OCI-LY7 (cell line): ENCODE data around the gene CFAP100. TPM values are rescaled to one million over a fixed set of nuclear protein-coding genes. Genes with fewer than 3 reads are reported as not detected.

Experiments
- BruUV-seq: library from RNA; stranded (reverse); fragments of 400-500 nt; replicated peaks from 2 replicates; lab custom pipeline; 2021; lab: Mats Ljungman, UMichigan
- CTCF ChIA-PET: fragments of 300-600 bp; sonication (Branson Sonifier 250); formaldehyde crosslinking; loops from one replicate; lab custom pipeline; 2022; ENCODE audit warnings: antibody characterized with exemption; ENCODE audit not compliant: unreplicated experiment; lab: Charles Lee
- POLR2A ChIA-PET: fragments of 300-600 bp; sonication (Branson Sonifier 250); formaldehyde crosslinking; loops from one replicate; lab custom pipeline; 2022; ENCODE audit warnings: antibody characterized with exemption; lab: Charles Lee
- DNase-seq: peaks from one replicate; pipeline ENCODE4 v3.0.0-alpha.2; 2015; ENCODE audit warnings: low spot score
- H2AFZ ChIP-seq: fragments of 200-600 bp; sonication (generic), shearing (Covaris generic); 2 replicates; pipeline ENCODE4 v1.6.1; 2014; ENCODE audit warnings: mild to moderate bottlenecking, antibody characterized with exemption, low read length, moderate library complexity
- H3K27ac ChIP-seq: fragments of 200-600 bp; sonication (generic); 2 replicates; pipeline ENCODE4 v1.5.1; 2014; ENCODE audit warnings: mixed run types, low read depth, mild to moderate bottlenecking, moderate library complexity, low read length, inconsistent platforms; ENCODE audit not compliant: poor library complexity, severe bottlenecking
- H3K36me3 ChIP-seq: fragments of 200-600 bp; sonication (generic); 2 replicates; pipeline ENCODE4 v1.6.1; 2014; ENCODE audit warnings: mild to moderate bottlenecking, antibody characterized with exemption, low read length, moderate library complexity, mixed read lengths; ENCODE audit not compliant: insufficient read depth
- H3K4me1 ChIP-seq: fragments of 200-600 bp; sonication (generic); 2 replicates; pipeline ENCODE4 v1.5.1; 2014; ENCODE audit warnings: mild to moderate bottlenecking, low read length; ENCODE audit not compliant: insufficient read depth, poor library complexity, severe bottlenecking
- H3K4me2 ChIP-seq: fragments of 200-600 bp; sonication (generic); 2 replicates; pipeline ENCODE4 v1.6.1; 2014; ENCODE audit warnings: mild to moderate bottlenecking, low read length
- H3K4me3 ChIP-seq: fragments of 200-600 bp; sonication (generic); 2 replicates; pipeline ENCODE4 v1.5.1; 2014; ENCODE audit warnings: mild to moderate bottlenecking, low read depth, low read length; ENCODE audit not compliant: poor library complexity, severe bottlenecking
- H3K79me2 ChIP-seq: fragments of 200-600 bp; sonication (generic); 2 replicates; pipeline ENCODE4 v1.6.1; 2016; ENCODE audit warnings: low read depth, mild to moderate bottlenecking, low read length, moderate library complexity, mixed read lengths; ENCODE audit not compliant: insufficient read depth
- H3K9me2 ChIP-seq: fragments of 200-600 bp; sonication (generic); 2 replicates; pipeline ENCODE4 v1.6.1; 2016; ENCODE audit warnings: mild to moderate bottlenecking, low read length, mixed read lengths; ENCODE audit not compliant: insufficient read depth
- H3K9me3 ChIP-seq: fragments of 200-600 bp; sonication (generic); 2 replicates; pipeline ENCODE4 v1.6.1; 2014; ENCODE audit warnings: mild to moderate bottlenecking, mixed run types, low read length, mixed read lengths
- H4K20me1 ChIP-seq: fragments of 200-600 bp; sonication (generic); 2 replicates; pipeline ENCODE4 v1.6.1; 2014; ENCODE audit warnings: mild to moderate bottlenecking, antibody characterized with exemption, low read length, moderate library complexity, mixed read lengths; ENCODE audit not compliant: insufficient read depth
- CTCF ChIP-seq: fragments of 200-600 bp; sonication (generic); conservative IDR thresholded peaks from 2 replicates; pipeline ENCODE4 v1.5.1; 2014; ENCODE audit warnings: mild to moderate bottlenecking, antibody characterized with exemption, low read length, moderate library complexity, mixed read lengths
- EZH2phosphoT487 ChIP-seq: fragments of 200-600 bp; sonication (generic); IDR thresholded peaks from 2 replicates; pipeline ENCODE4 v1.6.1; 2018; ENCODE audit warnings: low read depth, borderline replicate concordance, mild to moderate bottlenecking, mixed run types, antibody characterized with exemption, low read length, moderate library complexity, mixed read lengths
- intact Hi-C: fragments of 100-400 bp; cut with micrococcal nuclease; formaldehyde crosslinking; loops from one replicate; pipeline ENCODE4 v1.10.0; 2022; ENCODE audit not compliant: unreplicated experiment
- total RNA-seq, 2 experiments: library from RNA; depleted of rRNA in 1 of 2; stranded (reverse); fragments of >200 nt in 1 of 2; shearing (Covaris generic) in 1 of 2; gene quantifications; 2 replicates each; pipeline ENCODE4 v1.2.3, GENCODE V29; 2014 to 2022

Gene CFAP100
- total RNA-seq, 2 experiments from 2014 or later: not detected

DNA sequence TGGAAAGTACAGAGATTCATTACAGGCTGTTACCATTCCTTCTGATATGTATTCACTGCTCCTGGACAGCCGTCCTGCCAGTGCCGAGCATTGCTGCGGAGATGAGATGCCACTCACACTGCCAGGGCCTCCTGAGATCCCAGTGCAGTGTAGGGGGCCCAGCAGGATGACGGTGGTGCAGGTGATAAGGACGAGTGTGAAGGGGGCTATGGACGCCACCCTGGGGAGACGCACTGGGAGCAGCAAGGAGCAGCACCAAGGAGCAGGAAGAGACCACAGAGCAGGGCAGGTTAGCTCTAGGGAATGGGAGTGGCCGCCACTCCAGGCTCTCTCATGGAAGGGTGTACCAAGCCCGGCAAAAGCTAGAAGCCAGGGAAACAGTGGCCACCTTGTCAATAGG is 33.5 kb upstream of the CFAP100 start:
- CTCF ChIA-PET: no interaction called here
- POLR2A ChIA-PET: no interaction called here
- no peak for DNase-seq
- intact Hi-C loops: no loop called here
- TF ChIP-seq CTCF (no peak), EZH2phosphoT487 (no peak)
- H3K27ac ChIP-seq: no peak overlapping the region
- no peaks in the 10 kb centered on the region for H3K36me3 ChIP-seq
- peaks cover 51% of the 10 kb centered on the region for H3K4me1 ChIP-seq
- no peak overlapping the region for H2AFZ ChIP-seq
- no peak overlapping the region for H3K4me2 ChIP-seq
- no peak overlapping the region for H3K4me3 ChIP-seq
- no peaks in the 10 kb centered on the region for H3K79me2 ChIP-seq
- BruUV-seq: no TSS peak
- H3K9me2 ChIP-seq: no peaks in the 10 kb centered on the region
- no peaks in the 10 kb centered on the region for H4K20me1 ChIP-seq
- no peaks in the 10 kb centered on the region for H3K9me3 ChIP-seq

GRCh38 chr3:126364130-126364695 is 30.5 kb upstream of the CFAP100 start:
- no peak for DNase-seq

More at GRCh38 chr3:126364130-126364695, 30.5 kb upstream of the CFAP100 start:
- TF ChIP-seq EZH2phosphoT487: no peak
- TF ChIP-seq CTCF: no peak
- no TSS peak for BruUV-seq
- H2AFZ ChIP-seq: no peak overlapping the region
- H3K27ac ChIP-seq: peak overlapping the region; percentile 39
- H3K36me3 ChIP-seq: no peaks in the 10 kb centered on the region
- no peaks in the 10 kb centered on the region for H3K79me2 ChIP-seq
- H3K4me3 ChIP-seq: no peak overlapping the region
- ChIA-PET CTCF (interaction anchor here (0.5 kb wide), 1 partner anchor 25 kb away, joined by 3 read pairs; no protein-coding TSS in a partner anchor), POLR2A (interaction anchor here (1.1 to 1.4 kb wide), 3 partner anchors 14 to 107 kb away, joined by 3 to 4 read pairs (median 3); no protein-coding TSS in a partner anchor)
- H3K4me2 ChIP-seq: no peak overlapping the region
- no peaks in the 10 kb centered on the region for H3K9me3 ChIP-seq
- H3K4me1 ChIP-seq: peaks cover 34% of the 10 kb centered on the region
- H3K9me2 ChIP-seq: no peaks in the 10 kb centered on the region
- no peaks in the 10 kb centered on the region for H4K20me1 ChIP-seq
- intact Hi-C loops: no loop called here
